Measurements from ENCODE around the gene SPECC1.
"Not testable (repeated sequence)": the region's sequence is repeated elsewhere in the genome, so short reads cannot be mapped to it uniquely, and the experiment has no call there.

Gene SPECC1

GRCh38 chr17:20105539-20106280 lies 96.6 kb downstream of the SPECC1 start:
- Histone ChIP-seq H3K4me1 (ENCODE audit: control insufficient read depth in 5 of 5, insufficient read depth in 5 of 5, low read length in 5 of 5) (peaks cover 0 to 9% (median 4%) of the 10 kb centered on the region in 5 donors), H3K9ac (ENCODE audit: low read length in 5 of 5) (no peak overlapping the region), H3K27me3 (ENCODE audit: control insufficient read depth in 5 of 5, insufficient read depth in 4 of 5, low read length in 5 of 5) (no peaks in the 10 kb centered on the region), H3K4me3 (ENCODE audit: low read depth in 1 of 5, low read length in 5 of 5) (no peak overlapping the region), H3K36me3 (ENCODE audit: control insufficient read depth in 5 of 5, insufficient read depth in 5 of 5, low read length in 5 of 5) (peaks cover 0 to 22% (median 7%) of the 10 kb centered on the region in 5 donors), H3K9me3 (ENCODE audit: control insufficient read depth in 5 of 5, low read length in 5 of 5) (no peaks in the 10 kb centered on the region), H3K27ac (ENCODE audit: low read depth, low read length) (no peak overlapping the region)

DNA sequence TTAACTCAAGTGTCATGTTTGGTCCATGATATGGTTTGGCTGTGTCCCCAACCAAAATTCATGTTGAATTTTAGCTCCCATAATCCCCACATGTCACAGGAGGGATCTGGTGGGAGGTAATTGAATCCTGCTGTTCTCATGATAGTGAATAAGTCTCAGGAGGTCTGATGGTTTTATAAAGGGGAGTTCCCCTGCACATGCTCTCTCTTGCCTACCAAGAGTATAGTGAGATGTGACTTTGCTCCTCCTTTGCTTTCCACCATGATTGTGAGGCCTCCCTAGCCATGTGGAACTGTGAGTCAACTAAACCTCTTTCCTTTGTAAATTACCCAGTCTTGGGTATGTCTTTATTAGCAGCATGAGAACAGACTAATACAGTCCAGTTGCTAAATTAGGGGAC lies 97.3 kb downstream of the SPECC1 start:
- H3K27me3 ChIP-seq (ENCODE audit: control insufficient read depth in 5 of 5, insufficient read depth in 4 of 5, low read length in 5 of 5); H3K9ac ChIP-seq (ENCODE audit: low read length in 5 of 5); H3K4me3 ChIP-seq (ENCODE audit: low read depth in 1 of 5, low read length in 5 of 5); H3K4me1 ChIP-seq (ENCODE audit: control insufficient read depth in 5 of 5, insufficient read depth in 5 of 5, low read length in 5 of 5); H3K27ac ChIP-seq (ENCODE audit: low read depth, low read length); H3K9me3 ChIP-seq (ENCODE audit: control insufficient read depth in 5 of 5, low read length in 5 of 5): not testable (repeated sequence)
- peaks cover 0 to 25% (median 7%) of the 10 kb centered on the region in 5 donors for H3K36me3 ChIP-seq (ENCODE audit: control insufficient read depth in 5 of 5, insufficient read depth in 5 of 5, low read length in 5 of 5)

- Histone ChIP-seq H3K9me3 (ENCODE audit: control insufficient read depth in 5 of 5, low read length in 5 of 5) (no peaks in the 10 kb centered on the region), H3K9ac (ENCODE audit: low read length in 5 of 5) (no peak overlapping the region), H3K27me3 (ENCODE audit: control insufficient read depth in 5 of 5, insufficient read depth in 4 of 5, low read length in 5 of 5) (no peaks in the 10 kb centered on the region), H3K4me3 (ENCODE audit: low read depth in 1 of 5, low read length in 5 of 5) (no peak overlapping the region), H3K27ac (ENCODE audit: low read depth, low read length) (no peak overlapping the region), H3K36me3 (ENCODE audit: control insufficient read depth in 5 of 5, insufficient read depth in 5 of 5, low read length in 5 of 5) (peaks cover 2 to 16% (median 9%) of the 10 kb centered on the region in 5 donors), H3K4me1 (ENCODE audit: control insufficient read depth in 5 of 5, insufficient read depth in 5 of 5, low read length in 5 of 5) (no peaks in the 10 kb centered on the region)
These were observed 99.9 kb downstream of the SPECC1 start for GRCh38 chr17:20109076-20109475.

GRCh38 chr17:20111538-20111937 lies 102.4 kb downstream of the SPECC1 start:
- no peak overlapping the region for H3K4me3 ChIP-seq (ENCODE audit: low read depth in 1 of 5, low read length in 5 of 5)
- no peaks in the 10 kb centered on the region for H3K27me3 ChIP-seq (ENCODE audit: control insufficient read depth in 5 of 5, insufficient read depth in 4 of 5, low read length in 5 of 5)
- H3K27ac ChIP-seq (ENCODE audit: low read depth, low read length) = no peak overlapping the region
- no peaks in the 10 kb centered on the region for H3K4me1 ChIP-seq (ENCODE audit: control insufficient read depth in 5 of 5, insufficient read depth in 5 of 5, low read length in 5 of 5)
- peaks cover 2 to 16% (median 9%) of the 10 kb centered on the region in 5 donors for H3K36me3 ChIP-seq (ENCODE audit: control insufficient read depth in 5 of 5, insufficient read depth in 5 of 5, low read length in 5 of 5)
- no peaks in the 10 kb centered on the region for H3K9me3 ChIP-seq (ENCODE audit: control insufficient read depth in 5 of 5, low read length in 5 of 5)
- no peak overlapping the region for H3K9ac ChIP-seq (ENCODE audit: low read length in 5 of 5)

DNA sequence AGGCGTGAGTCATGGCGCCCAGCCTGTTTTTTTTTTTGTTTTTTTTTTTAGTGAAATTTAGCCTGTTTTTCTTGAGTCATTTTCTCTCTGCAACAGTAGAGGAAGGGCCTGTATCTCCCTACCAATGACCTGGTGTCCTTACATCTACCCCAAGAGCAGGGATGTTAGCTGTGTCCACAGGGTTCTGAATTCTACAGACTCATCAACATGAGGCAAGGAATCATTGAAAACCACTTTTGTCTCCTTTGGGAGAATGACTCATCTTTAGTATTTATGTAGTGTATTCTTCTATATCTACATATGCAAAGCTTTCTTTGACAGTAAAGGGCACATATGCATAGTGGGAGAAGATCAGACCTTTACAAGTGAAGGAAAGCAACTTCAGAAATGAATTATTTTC lies 105.3 kb downstream of the SPECC1 start:
- Histone ChIP-seq H3K36me3 (ENCODE audit: control insufficient read depth in 5 of 5, insufficient read depth in 5 of 5, low read length in 5 of 5) (peaks cover 2 to 16% (median 9%) of the 10 kb centered on the region in 5 donors), H3K27me3 (ENCODE audit: control insufficient read depth in 5 of 5, insufficient read depth in 4 of 5, low read length in 5 of 5) (no peaks in the 10 kb centered on the region), H3K27ac (ENCODE audit: low read depth, low read length) (no peak overlapping the region), H3K9ac (ENCODE audit: low read length in 5 of 5) (no peak overlapping the region), H3K4me3 (ENCODE audit: low read depth in 1 of 5, low read length in 5 of 5) (no peak overlapping the region), H3K9me3 (ENCODE audit: control insufficient read depth in 5 of 5, low read length in 5 of 5) (no peaks in the 10 kb centered on the region), H3K4me1 (ENCODE audit: control insufficient read depth in 5 of 5, insufficient read depth in 5 of 5, low read length in 5 of 5) (no peaks in the 10 kb centered on the region)

- no peak overlapping the region for H3K27ac ChIP-seq (ENCODE audit: low read depth, low read length)
- H3K36me3 ChIP-seq (ENCODE audit: control insufficient read depth in 5 of 5, insufficient read depth in 5 of 5, low read length in 5 of 5) = peaks cover 0 to 15% (median 0%) of the 10 kb centered on the region in 5 donors
- H3K4me1 ChIP-seq (ENCODE audit: control insufficient read depth in 5 of 5, insufficient read depth in 5 of 5, low read length in 5 of 5) = peaks cover 0 to 10% (median 2%) of the 10 kb centered on the region in 5 donors
- no peaks in the 10 kb centered on the region for H3K9me3 ChIP-seq (ENCODE audit: control insufficient read depth in 5 of 5, low read length in 5 of 5)
- no peak overlapping the region for H3K9ac ChIP-seq (ENCODE audit: low read length in 5 of 5)
- no peak overlapping the region for H3K4me3 ChIP-seq (ENCODE audit: low read depth in 1 of 5, low read length in 5 of 5)
- no peaks in the 10 kb centered on the region for H3K27me3 ChIP-seq (ENCODE audit: control insufficient read depth in 5 of 5, insufficient read depth in 4 of 5, low read length in 5 of 5)
These were observed 107.6 kb downstream of the SPECC1 start for GRCh38 chr17:20116683-20117309.

DNA sequence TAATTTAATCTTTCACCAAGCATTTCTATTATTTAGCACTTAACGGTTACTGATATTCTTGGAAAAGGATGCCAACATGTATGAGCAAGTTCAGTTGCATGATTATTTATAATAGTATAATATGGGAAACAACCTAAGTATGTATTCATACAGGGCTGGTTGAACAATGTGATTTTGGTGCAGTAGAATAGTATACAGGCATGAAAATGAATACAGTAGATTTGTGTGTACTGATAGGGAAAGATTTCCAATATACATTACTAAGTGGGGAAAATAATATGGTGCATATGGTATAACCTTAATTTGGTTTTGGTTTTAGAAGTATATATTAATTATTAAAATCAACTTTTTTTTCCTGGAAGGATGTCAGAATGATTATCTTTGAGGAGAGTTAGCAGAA lies 109.1 kb downstream of the SPECC1 start:
- Histone ChIP-seq H3K9ac (ENCODE audit: low read length in 5 of 5) (no peak overlapping the region), H3K36me3 (ENCODE audit: control insufficient read depth in 5 of 5, insufficient read depth in 5 of 5, low read length in 5 of 5) (peaks cover 0 to 4% (median 0%) of the 10 kb centered on the region in 5 donors), H3K9me3 (ENCODE audit: control insufficient read depth in 5 of 5, low read length in 5 of 5) (no peaks in the 10 kb centered on the region), H3K4me1 (ENCODE audit: control insufficient read depth in 5 of 5, insufficient read depth in 5 of 5, low read length in 5 of 5) (peaks cover 0 to 14% (median 11%) of the 10 kb centered on the region in 5 donors), H3K27ac (ENCODE audit: low read depth, low read length) (no peak overlapping the region), H3K27me3 (ENCODE audit: control insufficient read depth in 5 of 5, insufficient read depth in 4 of 5, low read length in 5 of 5) (no peaks in the 10 kb centered on the region), H3K4me3 (ENCODE audit: low read depth in 1 of 5, low read length in 5 of 5) (no peak overlapping the region)

DNA sequence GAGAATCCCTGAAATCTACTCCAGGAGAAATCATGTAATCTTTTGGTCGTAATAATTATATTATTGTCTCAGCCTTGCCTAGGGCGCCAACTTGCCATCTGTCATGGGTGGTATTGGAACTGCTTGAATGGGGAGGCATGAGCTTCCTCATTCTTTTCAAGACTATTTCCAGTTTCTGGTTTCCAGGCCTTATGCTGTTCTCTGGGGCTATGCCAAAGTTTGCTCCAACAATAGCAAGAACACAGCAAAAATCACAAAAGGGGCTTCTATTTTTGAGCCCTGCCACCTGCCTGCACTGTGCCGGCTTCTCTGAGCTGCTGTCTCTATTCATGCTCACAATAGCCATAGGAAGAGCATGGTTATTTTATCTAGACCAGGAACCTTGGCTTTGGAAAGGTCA lies 111.7 kb downstream of the SPECC1 start:
- Histone ChIP-seq H3K27ac (ENCODE audit: low read depth, low read length) (no peak overlapping the region), H3K4me1 (ENCODE audit: control insufficient read depth in 5 of 5, insufficient read depth in 5 of 5, low read length in 5 of 5) (peaks cover 0 to 21% (median 11%) of the 10 kb centered on the region in 5 donors), H3K27me3 (ENCODE audit: control insufficient read depth in 5 of 5, insufficient read depth in 4 of 5, low read length in 5 of 5) (no peaks in the 10 kb centered on the region)

GRCh38 chr17:20121359-20122253 lies 112.4 kb downstream of the SPECC1 start:
- Histone ChIP-seq H3K27ac (ENCODE audit: low read depth, low read length) (no peak overlapping the region), H3K36me3 (ENCODE audit: control insufficient read depth in 5 of 5, insufficient read depth in 5 of 5, low read length in 5 of 5) (peaks cover 0 to 4% (median 0%) of the 10 kb centered on the region in 5 donors), H3K27me3 (ENCODE audit: control insufficient read depth in 5 of 5, insufficient read depth in 4 of 5, low read length in 5 of 5) (no peaks in the 10 kb centered on the region), H3K4me3 (ENCODE audit: low read depth in 1 of 5, low read length in 5 of 5) (no peak overlapping the region), H3K9me3 (ENCODE audit: control insufficient read depth in 5 of 5, low read length in 5 of 5) (no peaks in the 10 kb centered on the region), H3K4me1 (ENCODE audit: control insufficient read depth in 5 of 5, insufficient read depth in 5 of 5, low read length in 5 of 5) (peaks cover 0 to 24% (median 11%) of the 10 kb centered on the region in 5 donors), H3K9ac (ENCODE audit: low read length in 5 of 5) (no peak overlapping the region)

More for the DNA sequence above, 111.7 kb downstream of the SPECC1 start:
- Histone ChIP-seq H3K4me3 (ENCODE audit: low read depth in 1 of 5, low read length in 5 of 5) (no peak overlapping the region), H3K36me3 (ENCODE audit: control insufficient read depth in 5 of 5, insufficient read depth in 5 of 5, low read length in 5 of 5) (peaks cover 0 to 4% (median 0%) of the 10 kb centered on the region in 5 donors), H3K9ac (ENCODE audit: low read length in 5 of 5) (no peak overlapping the region), H3K9me3 (ENCODE audit: control insufficient read depth in 5 of 5, low read length in 5 of 5) (no peaks in the 10 kb centered on the region)

Data from subcutaneous abdominal adipose tissue (tissue), 5 donors.